ENCODE measurements around the gene ADNP. TPM values are rescaled to one million over a fixed set of nuclear protein-coding genes. Genes with fewer than 3 reads are reported as not detected.
A peak's percentile ranks its signal among the peaks of the same experiment; 100 is the strongest.

The ADNP gene
- total RNA-seq, 1 experiment from 2014 or later = 106 TPM

DNA sequence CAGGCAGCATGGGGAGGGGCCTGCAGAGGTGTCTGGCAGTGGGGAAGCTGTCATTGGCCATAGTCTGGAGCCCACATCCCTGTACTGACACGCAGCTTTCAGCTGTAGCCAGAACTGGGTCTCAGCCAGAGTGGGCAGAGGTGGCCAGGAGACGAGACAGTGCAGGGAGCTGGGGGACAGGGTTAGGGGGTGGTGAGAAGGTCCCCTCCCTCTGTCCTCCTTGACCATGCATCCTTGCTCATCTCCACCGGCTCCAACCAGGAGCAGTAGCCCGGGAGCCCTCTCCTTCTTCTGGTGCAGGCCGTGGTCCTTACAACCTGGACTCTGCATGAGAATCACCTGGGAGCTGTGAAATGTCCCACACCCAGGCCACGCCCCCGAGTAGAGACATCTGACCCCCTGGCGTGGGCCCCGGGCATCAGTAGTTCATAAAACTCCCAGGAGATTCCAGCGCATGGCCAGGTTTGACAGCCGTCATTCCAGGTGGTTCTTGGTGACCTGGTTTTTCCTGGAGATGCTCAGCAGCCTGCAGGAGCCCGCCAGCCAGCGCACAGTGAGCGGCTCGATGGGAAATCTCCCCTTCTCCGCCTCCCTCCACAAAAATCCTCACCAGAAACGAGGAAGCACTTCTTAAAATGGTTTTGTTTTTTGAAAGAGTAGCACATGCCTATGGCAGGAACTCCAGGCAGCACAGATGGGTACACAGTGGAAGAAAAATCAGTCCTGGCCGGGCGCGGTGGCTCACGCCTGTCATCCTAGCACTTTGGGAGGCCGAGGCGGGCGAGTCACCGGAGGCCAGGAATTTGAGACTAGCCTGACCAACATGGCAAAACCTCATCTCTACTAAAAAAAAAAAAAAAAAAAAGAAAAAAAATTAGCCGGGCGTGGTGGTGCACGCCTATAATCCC is 56.2 kb downstream of the ADNP start (continued):
- TF ChIP-seq, protein P1, sequence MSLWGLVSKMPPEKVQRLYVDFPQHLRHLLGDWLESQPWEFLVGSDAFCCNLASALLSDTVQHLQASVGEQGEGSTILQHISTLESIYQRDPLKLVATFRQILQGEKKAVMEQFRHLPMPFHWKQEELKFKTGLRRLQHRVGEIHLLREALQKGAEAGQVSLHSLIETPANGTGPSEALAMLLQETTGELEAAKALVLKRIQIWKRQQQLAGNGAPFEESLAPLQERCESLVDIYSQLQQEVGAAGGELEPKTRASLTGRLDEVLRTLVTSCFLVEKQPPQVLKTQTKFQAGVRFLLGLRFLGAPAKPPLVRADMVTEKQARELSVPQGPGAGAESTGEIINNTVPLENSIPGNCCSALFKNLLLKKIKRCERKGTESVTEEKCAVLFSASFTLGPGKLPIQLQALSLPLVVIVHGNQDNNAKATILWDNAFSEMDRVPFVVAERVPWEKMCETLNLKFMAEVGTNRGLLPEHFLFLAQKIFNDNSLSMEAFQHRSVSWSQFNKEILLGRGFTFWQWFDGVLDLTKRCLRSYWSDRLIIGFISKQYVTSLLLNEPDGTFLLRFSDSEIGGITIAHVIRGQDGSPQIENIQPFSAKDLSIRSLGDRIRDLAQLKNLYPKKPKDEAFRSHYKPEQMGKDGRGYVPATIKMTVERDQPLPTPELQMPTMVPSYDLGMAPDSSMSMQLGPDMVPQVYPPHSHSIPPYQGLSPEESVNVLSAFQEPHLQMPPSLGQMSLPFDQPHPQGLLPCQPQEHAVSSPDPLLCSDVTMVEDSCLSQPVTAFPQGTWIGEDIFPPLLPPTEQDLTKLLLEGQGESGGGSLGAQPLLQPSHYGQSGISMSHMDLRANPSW (CRISPR knock-in tag; conservative IDR thresholded peaks at IDR 0.05; ENCODE audit: low read depth) = no peak
- TF ChIP-seq SOX15 (CRISPR knock-in tag; IDR thresholded peaks at IDR 0.05) = no peak
- TF ChIP-seq, protein P2, sequence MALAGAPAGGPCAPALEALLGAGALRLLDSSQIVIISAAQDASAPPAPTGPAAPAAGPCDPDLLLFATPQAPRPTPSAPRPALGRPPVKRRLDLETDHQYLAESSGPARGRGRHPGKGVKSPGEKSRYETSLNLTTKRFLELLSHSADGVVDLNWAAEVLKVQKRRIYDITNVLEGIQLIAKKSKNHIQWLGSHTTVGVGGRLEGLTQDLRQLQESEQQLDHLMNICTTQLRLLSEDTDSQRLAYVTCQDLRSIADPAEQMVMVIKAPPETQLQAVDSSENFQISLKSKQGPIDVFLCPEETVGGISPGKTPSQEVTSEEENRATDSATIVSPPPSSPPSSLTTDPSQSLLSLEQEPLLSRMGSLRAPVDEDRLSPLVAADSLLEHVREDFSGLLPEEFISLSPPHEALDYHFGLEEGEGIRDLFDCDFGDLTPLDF (CRISPR knock-in tag; IDR thresholded peaks at IDR 0.05) = no peak
- TF ChIP-seq, protein P3, sequence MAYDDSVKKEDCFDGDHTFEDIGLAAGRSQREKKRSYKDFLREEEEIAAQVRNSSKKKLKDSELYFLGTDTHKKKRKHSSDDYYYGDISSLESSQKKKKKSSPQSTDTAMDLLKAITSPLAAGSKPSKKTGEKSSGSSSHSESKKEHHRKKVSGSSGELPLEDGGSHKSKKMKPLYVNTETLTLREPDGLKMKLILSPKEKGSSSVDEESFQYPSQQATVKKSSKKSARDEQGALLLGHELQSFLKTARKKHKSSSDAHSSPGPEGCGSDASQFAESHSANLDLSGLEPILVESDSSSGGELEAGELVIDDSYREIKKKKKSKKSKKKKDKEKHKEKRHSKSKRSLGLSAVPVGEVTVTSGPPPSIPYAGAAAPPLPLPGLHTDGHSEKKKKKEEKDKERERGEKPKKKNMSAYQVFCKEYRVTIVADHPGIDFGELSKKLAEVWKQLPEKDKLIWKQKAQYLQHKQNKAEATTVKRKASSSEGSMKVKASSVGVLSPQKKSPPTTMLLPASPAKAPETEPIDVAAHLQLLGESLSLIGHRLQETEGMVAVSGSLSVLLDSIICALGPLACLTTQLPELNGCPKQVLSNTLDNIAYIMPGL (CRISPR knock-in tag; IDR thresholded peaks at IDR 0.05) = no peak
- TF ChIP-seq ETV6 (CRISPR knock-in tag; IDR thresholded peaks at IDR 0.05) = no peak

DNA sequence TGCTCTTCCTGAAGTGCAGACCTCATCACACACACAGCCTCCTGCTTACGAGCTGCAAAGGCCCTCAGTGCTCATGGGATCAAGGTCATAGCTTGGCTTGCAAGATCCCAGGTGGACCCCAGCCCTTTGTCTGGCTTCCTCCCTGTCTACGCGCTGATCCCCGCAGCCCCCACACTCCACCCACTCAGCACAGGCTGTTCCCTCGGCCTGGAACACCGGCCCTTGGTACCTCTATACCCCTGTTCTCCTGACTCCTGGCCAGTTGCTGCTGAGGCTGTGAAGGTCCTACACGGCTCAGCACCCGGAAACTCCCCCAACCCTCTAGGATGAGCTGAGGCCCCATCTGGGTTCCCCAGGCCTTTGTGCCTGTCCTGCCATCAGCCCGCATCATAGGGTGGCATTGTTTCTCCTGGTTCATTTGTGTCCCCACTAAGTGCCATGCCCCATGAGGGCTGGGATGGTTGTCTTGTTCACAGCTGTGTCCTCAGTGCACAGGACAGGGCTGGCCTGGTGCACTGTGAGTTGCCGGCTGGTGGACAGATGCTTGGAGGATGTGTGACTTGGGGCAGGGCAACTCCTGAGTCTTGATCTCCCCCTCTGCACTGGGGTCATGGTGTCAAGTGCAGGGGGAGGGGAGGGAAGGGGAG is 57.0 kb downstream of the ADNP start:
- POLR2A ChIA-PET = no interaction called here
- ATAC-seq (no peak), DNase-seq (ENCODE audit: low spot score) (no peak)
- Mint-ChIP-seq H3K27me3 (ENCODE audit: low read depth) (no peaks in the 10 kb centered on the region), H3K36me3 (peaks cover 15% of the 10 kb centered on the region), H3K9me3 (no peaks in the 10 kb centered on the region), H3K4me3 (no peak overlapping the region), H3K27ac (peak overlapping the region; percentile 46; the same call in 1 of the 2 replicates), H3K4me1 (peaks cover 43% of the 10 kb centered on the region)
- CTCF ChIA-PET = interaction anchor here (0.6 to 1.2 kb wide), 2 partner anchors 24 to 81 kb away, joined by 3 to 4 read pairs; no protein-coding TSS in a partner anchor
- TF ChIP-seq, protein P1 (CRISPR knock-in tag; conservative IDR thresholded peaks at IDR 0.05; ENCODE audit: low read depth) = no peak
- TF ChIP-seq, protein P4, sequence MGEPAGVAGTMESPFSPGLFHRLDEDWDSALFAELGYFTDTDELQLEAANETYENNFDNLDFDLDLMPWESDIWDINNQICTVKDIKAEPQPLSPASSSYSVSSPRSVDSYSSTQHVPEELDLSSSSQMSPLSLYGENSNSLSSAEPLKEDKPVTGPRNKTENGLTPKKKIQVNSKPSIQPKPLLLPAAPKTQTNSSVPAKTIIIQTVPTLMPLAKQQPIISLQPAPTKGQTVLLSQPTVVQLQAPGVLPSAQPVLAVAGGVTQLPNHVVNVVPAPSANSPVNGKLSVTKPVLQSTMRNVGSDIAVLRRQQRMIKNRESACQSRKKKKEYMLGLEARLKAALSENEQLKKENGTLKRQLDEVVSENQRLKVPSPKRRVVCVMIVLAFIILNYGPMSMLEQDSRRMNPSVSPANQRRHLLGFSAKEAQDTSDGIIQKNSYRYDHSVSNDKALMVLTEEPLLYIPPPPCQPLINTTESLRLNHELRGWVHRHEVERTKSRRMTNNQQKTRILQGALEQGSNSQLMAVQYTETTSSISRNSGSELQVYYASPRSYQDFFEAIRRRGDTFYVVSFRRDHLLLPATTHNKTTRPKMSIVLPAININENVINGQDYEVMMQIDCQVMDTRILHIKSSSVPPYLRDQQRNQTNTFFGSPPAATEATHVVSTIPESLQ (CRISPR knock-in tag; IDR thresholded peaks at IDR 0.05) = no peak
- TF ChIP-seq JUN (CRISPR knock-in tag; IDR thresholded peaks at IDR 0.05) = no peak
- TF ChIP-seq, protein P5, sequence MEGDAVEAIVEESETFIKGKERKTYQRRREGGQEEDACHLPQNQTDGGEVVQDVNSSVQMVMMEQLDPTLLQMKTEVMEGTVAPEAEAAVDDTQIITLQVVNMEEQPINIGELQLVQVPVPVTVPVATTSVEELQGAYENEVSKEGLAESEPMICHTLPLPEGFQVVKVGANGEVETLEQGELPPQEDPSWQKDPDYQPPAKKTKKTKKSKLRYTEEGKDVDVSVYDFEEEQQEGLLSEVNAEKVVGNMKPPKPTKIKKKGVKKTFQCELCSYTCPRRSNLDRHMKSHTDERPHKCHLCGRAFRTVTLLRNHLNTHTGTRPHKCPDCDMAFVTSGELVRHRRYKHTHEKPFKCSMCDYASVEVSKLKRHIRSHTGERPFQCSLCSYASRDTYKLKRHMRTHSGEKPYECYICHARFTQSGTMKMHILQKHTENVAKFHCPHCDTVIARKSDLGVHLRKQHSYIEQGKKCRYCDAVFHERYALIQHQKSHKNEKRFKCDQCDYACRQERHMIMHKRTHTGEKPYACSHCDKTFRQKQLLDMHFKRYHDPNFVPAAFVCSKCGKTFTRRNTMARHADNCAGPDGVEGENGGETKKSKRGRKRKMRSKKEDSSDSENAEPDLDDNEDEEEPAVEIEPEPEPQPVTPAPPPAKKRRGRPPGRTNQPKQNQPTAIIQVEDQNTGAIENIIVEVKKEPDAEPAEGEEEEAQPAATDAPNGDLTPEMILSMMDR (IDR thresholded peaks at IDR 0.05) = no peak
- TF ChIP-seq, protein P6, sequence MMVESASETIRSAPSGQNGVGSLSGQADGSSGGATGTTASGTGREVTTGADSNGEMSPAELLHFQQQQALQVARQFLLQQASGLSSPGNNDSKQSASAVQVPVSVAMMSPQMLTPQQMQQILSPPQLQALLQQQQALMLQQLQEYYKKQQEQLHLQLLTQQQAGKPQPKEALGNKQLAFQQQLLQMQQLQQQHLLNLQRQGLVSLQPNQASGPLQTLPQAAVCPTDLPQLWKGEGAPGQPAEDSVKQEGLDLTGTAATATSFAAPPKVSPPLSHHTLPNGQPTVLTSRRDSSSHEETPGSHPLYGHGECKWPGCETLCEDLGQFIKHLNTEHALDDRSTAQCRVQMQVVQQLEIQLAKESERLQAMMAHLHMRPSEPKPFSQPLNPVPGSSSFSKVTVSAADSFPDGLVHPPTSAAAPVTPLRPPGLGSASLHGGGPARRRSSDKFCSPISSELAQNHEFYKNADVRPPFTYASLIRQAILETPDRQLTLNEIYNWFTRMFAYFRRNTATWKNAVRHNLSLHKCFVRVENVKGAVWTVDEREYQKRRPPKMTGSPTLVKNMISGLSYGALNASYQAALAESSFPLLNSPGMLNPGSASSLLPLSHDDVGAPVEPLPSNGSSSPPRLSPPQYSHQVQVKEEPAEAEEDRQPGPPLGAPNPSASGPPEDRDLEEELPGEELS (CRISPR knock-in tag; IDR thresholded peaks at IDR 0.05) = no peak
- TF ChIP-seq JAZF1 (CRISPR knock-in tag; IDR thresholded peaks at IDR 0.05) = no peak
- TF ChIP-seq SP1 (CRISPR knock-in tag; conservative IDR thresholded peaks at IDR 0.05) = no peak
- TF ChIP-seq, protein P7, sequence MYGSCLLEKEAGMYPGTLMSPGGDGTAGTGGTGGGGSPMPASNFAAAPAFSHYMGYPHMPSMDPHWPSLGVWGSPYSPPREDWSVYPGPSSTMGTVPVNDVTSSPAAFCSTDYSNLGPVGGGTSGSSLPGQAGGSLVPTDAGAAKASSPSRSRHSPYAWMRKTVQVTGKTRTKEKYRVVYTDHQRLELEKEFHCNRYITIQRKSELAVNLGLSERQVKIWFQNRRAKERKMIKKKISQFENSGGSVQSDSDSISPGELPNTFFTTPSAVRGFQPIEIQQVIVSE (CRISPR knock-in tag; IDR thresholded peaks at IDR 0.05; ENCODE audit: borderline replicate concordance) = no peak
- no peak for TF ChIP-seq ZBTB21 (CRISPR knock-in tag; IDR thresholded peaks at IDR 0.05; ENCODE audit: borderline replicate concordance)
